ENCODE data around the gene AP4S1.

- TF ChIP-seq CTCF (IDR thresholded peaks at IDR 0.05; ENCODE audit: low read depth, low read length, poor library complexity, severe bottlenecking) (no peak), EZH2phosphoT487 (IDR thresholded peaks at IDR 0.05; ENCODE audit: borderline replicate concordance, low read length) (no peak)
Measured at GRCh38 chr14:31020834-31021575, 4.4 kb upstream of the AP4S1 start.
